PC-9 (cell line): Measurements from ENCODE around the gene PTBP1.
"Not testable (repeated sequence)": the region's sequence is repeated elsewhere in the genome, so short reads cannot be mapped to it uniquely, and the experiment has no call there.

Experiments used
- CTCF ChIP-seq: fragments of 200-600 bp; sonication (generic); conservative IDR thresholded peaks from 2 replicates; pipeline ENCODE4 v1.6.1; 2017; ENCODE audit warnings: mixed run types, antibody characterized with exemption, mild to moderate bottlenecking, moderate library complexity
- EZH2 ChIP-seq: fragments of 200-600 bp; sonication (generic); IDR thresholded peaks from 2 replicates; pipeline ENCODE4 v1.8.0; 2017; ENCODE audit warnings: antibody characterized with exemption, low read depth

- not testable (repeated sequence) for TF ChIP-seq CTCF, EZH2
These were observed 23.0 kb downstream of the PTBP1 start for GRCh38 chr19:820212-820611.
